ENCODE results near the gene APOB.

Gene APOB

DNA sequence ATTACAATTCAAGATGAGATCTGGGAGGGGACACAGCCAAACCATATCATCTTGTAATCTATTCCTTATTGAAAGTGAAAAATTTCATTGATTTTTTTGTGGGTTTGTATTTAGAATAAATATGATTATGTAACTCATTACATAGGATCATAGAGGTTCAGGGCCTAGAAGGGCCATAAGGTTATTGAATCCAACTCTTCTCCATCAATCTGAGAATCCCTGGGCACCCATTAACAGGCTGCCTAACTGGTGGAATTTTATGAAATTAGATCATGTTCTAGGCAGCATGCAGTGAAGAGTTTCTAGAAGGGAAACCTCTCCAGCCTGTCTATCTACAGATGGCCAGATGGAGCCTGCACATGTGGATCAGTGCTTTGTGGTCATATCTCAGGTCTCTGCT, 6.3 kb upstream of the APOB start:
- H3K27me3 ChIP-seq (ENCODE audit: control insufficient read depth in 1 of 2, insufficient read depth in 1 of 2, low read length in 2 of 2), result peaks cover 9 to 18% of the 10 kb centered on the region in 2 experiments
- no peak overlapping the region for H3K4me3 ChIP-seq (ENCODE audit: insufficient read depth in 1 of 2, low read depth in 1 of 2, low read length in 2 of 2)
- no peak overlapping the region for H2BK5ac ChIP-seq (ENCODE audit: low read depth, low read length, poor library complexity, severe bottlenecking)
- no peak overlapping the region for H2BK12ac ChIP-seq (ENCODE audit: low read length in 2 of 2)
- H3K9me3 ChIP-seq (ENCODE audit: control insufficient read depth, low read length), result no peaks in the 10 kb centered on the region
- H2AK5ac ChIP-seq (ENCODE audit: low read length, severe bottlenecking), result no peak overlapping the region
- no peak overlapping the region for H3K18ac ChIP-seq (ENCODE audit: low read depth in 1 of 2, low read length in 2 of 2)
- H3K27ac ChIP-seq (ENCODE audit: low read length, poor library complexity, severe bottlenecking), result no peak overlapping the region
- H2BK15ac ChIP-seq (ENCODE audit: low read depth, poor library complexity, severe bottlenecking), result no peak overlapping the region
- H3K36me3 ChIP-seq (ENCODE audit: control insufficient read depth in 1 of 2, insufficient read depth in 2 of 2, low read depth in 1 of 2, low read length in 2 of 2), result no peaks in the 10 kb centered on the region
- no peak overlapping the region for H3K14ac ChIP-seq (ENCODE audit: low read length in 2 of 2)
- H4K8ac ChIP-seq (ENCODE audit: low read length), result no peak overlapping the region
- no peak overlapping the region for H4K91ac ChIP-seq (ENCODE audit: low read length)
- no peak overlapping the region for H2BK120ac ChIP-seq (ENCODE audit: low read depth, low read length)
- no peaks in the 10 kb centered on the region for H3K4me1 ChIP-seq (ENCODE audit: control insufficient read depth, insufficient read depth, low read depth, low read length)
- H3K9ac ChIP-seq (ENCODE audit: low read length), result no peak overlapping the region
- H2AFZ ChIP-seq (ENCODE audit: low read depth, low read length), result no peak overlapping the region
- H3K4ac ChIP-seq (ENCODE audit: low read depth in 1 of 2, low read length in 2 of 2), result no peak overlapping the region
- no peak overlapping the region for H3K23ac ChIP-seq (ENCODE audit: low read length in 2 of 2)
- no peak overlapping the region for H3K4me2 ChIP-seq (ENCODE audit: low read length, poor library complexity, severe bottlenecking)
- no peaks in the 10 kb centered on the region for H3K79me1 ChIP-seq (replicated peaks; ENCODE audit: low read length, poor library complexity, severe bottlenecking)
- DNase-seq, result no peak

DNA sequence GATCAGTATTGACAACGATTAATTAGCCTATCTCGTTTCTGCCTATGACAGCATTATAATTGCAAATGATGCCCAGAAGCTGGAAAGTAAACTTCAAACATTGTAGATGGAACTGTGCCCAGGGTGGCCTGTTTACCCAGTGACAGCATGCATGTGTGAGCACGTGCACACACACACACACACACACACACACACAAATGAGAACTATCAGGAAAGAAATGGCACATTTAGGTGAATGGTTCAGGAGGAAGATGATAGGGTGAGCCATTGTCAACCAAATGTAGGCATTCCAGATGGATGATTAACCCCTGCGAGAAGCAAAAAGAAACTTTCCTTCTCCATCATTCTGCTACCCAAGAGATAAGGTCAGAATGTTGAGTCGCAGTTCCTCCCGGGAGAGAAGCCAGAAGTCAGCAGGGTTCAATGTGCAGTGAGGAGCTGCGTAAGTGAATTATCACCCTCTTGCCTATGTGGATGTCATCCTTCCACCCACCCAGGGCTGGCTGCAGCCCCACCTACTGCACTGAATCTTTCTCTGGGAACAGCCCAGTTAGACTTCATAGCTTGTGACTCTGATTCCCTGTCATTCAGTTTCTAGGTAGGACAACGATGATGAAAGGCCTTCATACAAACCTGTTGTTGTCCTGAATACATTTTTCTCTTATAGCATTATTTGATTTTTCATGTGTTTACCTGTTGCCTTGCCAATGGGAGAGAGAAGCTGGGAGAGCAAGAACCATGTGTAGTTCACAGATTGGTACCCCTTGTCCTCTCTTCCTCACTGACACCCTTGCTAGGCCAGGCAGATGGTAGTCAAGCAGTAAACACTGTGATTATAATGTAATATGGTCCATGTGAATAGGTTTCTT, 3.5 kb upstream of the APOB start:
- H3K36me3 ChIP-seq (ENCODE audit: control insufficient read depth in 1 of 2, insufficient read depth in 2 of 2, low read depth in 1 of 2, low read length in 2 of 2), result no peaks in the 10 kb centered on the region
- H2BK5ac ChIP-seq (ENCODE audit: low read depth, low read length, poor library complexity, severe bottlenecking), result no peak overlapping the region
- H3K23ac ChIP-seq (ENCODE audit: low read length in 2 of 2), result no peak overlapping the region
- H3K4me1 ChIP-seq (ENCODE audit: control insufficient read depth, insufficient read depth, low read depth, low read length), result peaks cover 4% of the 10 kb centered on the region
- no peak overlapping the region for H3K27ac ChIP-seq (ENCODE audit: low read length, poor library complexity, severe bottlenecking)
- DNase-seq, result no peak
- no peak overlapping the region for H3K14ac ChIP-seq (ENCODE audit: low read length in 2 of 2)
- no peak overlapping the region for H3K4me3 ChIP-seq (ENCODE audit: insufficient read depth in 1 of 2, low read depth in 1 of 2, low read length in 2 of 2)
- H2BK15ac ChIP-seq (ENCODE audit: low read depth, poor library complexity, severe bottlenecking), result no peak overlapping the region
- no peak overlapping the region for H3K18ac ChIP-seq (ENCODE audit: low read depth in 1 of 2, low read length in 2 of 2)
- no peak overlapping the region for H4K8ac ChIP-seq (ENCODE audit: low read length)
- no peaks in the 10 kb centered on the region for H3K79me1 ChIP-seq (replicated peaks; ENCODE audit: low read length, poor library complexity, severe bottlenecking)
- no peak overlapping the region for H2BK120ac ChIP-seq (ENCODE audit: low read depth, low read length)
- H3K27me3 ChIP-seq (ENCODE audit: control insufficient read depth in 1 of 2, insufficient read depth in 1 of 2, low read length in 2 of 2), result peaks cover 26 to 32% of the 10 kb centered on the region in 2 experiments
- no peak overlapping the region for H2BK12ac ChIP-seq (ENCODE audit: low read length in 2 of 2)
- H3K4me2 ChIP-seq (ENCODE audit: low read length, poor library complexity, severe bottlenecking), result no peak overlapping the region
- no peak overlapping the region for H2AK5ac ChIP-seq (ENCODE audit: low read length, severe bottlenecking)
- no peak overlapping the region for H3K4ac ChIP-seq (ENCODE audit: low read depth in 1 of 2, low read length in 2 of 2)
- WGBS, result 61% methylated on average over 6 of the region's 8 CpGs
- no peaks in the 10 kb centered on the region for H3K9me3 ChIP-seq (ENCODE audit: control insufficient read depth, low read length)
- H4K91ac ChIP-seq (ENCODE audit: low read length), result no peak overlapping the region
- no peak overlapping the region for H2AFZ ChIP-seq (ENCODE audit: low read depth, low read length)
- no peak overlapping the region for H3K9ac ChIP-seq (ENCODE audit: low read length)

DNA sequence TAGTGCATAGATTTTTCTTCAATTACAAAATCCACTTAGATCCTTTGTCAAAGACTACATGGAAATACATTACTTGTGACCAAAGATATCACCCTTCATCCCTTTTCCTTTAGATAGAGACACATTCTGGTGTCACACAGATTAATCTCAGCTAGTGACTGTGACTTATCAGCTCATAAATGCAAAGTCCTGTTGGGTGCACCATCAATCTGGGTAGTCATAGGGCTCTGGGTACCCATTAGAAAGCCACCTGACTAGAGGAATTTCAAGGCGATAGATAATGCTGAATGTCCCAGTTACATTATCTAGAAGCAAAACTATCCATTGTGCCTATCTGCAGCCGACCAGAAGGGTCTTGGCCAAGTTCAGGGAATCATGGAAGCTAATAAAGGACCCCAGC, 2.6 kb upstream of the APOB start:
- H2AK5ac ChIP-seq (ENCODE audit: low read length, severe bottlenecking), result no peak overlapping the region
- H2BK15ac ChIP-seq (ENCODE audit: low read depth, poor library complexity, severe bottlenecking), result no peak overlapping the region
- H3K27ac ChIP-seq (ENCODE audit: low read length, poor library complexity, severe bottlenecking), result no peak overlapping the region
- no peak overlapping the region for H2BK120ac ChIP-seq (ENCODE audit: low read depth, low read length)
- no peak overlapping the region for H4K8ac ChIP-seq (ENCODE audit: low read length)
- H3K36me3 ChIP-seq (ENCODE audit: control insufficient read depth in 1 of 2, insufficient read depth in 2 of 2, low read depth in 1 of 2, low read length in 2 of 2), result no peaks in the 10 kb centered on the region
- H3K18ac ChIP-seq (ENCODE audit: low read depth in 1 of 2, low read length in 2 of 2), result no peak overlapping the region
- no peak overlapping the region for H3K4me3 ChIP-seq (ENCODE audit: insufficient read depth in 1 of 2, low read depth in 1 of 2, low read length in 2 of 2)
- 93% methylated on average over 2 of the region's 2 CpGs for WGBS
- peaks cover 4% of the 10 kb centered on the region for H3K4me1 ChIP-seq (ENCODE audit: control insufficient read depth, insufficient read depth, low read depth, low read length)
- no peak overlapping the region for H2BK12ac ChIP-seq (ENCODE audit: low read length in 2 of 2)
- no peaks in the 10 kb centered on the region for H3K9me3 ChIP-seq (ENCODE audit: control insufficient read depth, low read length)
- H3K79me1 ChIP-seq (replicated peaks; ENCODE audit: low read length, poor library complexity, severe bottlenecking), result no peaks in the 10 kb centered on the region
- no peak for DNase-seq
- H3K9ac ChIP-seq (ENCODE audit: low read length), result no peak overlapping the region
- H3K4me2 ChIP-seq (ENCODE audit: low read length, poor library complexity, severe bottlenecking), result no peak overlapping the region
- H3K14ac ChIP-seq (ENCODE audit: low read length in 2 of 2), result no peak overlapping the region
- no peak overlapping the region for H4K91ac ChIP-seq (ENCODE audit: low read length)
- H2BK5ac ChIP-seq (ENCODE audit: low read depth, low read length, poor library complexity, severe bottlenecking), result no peak overlapping the region
- H3K27me3 ChIP-seq (ENCODE audit: control insufficient read depth in 1 of 2, insufficient read depth in 1 of 2, low read length in 2 of 2), result peaks cover 30 to 41% of the 10 kb centered on the region in 2 experiments
- H3K23ac ChIP-seq (ENCODE audit: low read length in 2 of 2), result no peak overlapping the region
- H2AFZ ChIP-seq (ENCODE audit: low read depth, low read length), result no peak overlapping the region
- H3K4ac ChIP-seq (ENCODE audit: low read depth in 1 of 2, low read length in 2 of 2), result no peak overlapping the region

DNA sequence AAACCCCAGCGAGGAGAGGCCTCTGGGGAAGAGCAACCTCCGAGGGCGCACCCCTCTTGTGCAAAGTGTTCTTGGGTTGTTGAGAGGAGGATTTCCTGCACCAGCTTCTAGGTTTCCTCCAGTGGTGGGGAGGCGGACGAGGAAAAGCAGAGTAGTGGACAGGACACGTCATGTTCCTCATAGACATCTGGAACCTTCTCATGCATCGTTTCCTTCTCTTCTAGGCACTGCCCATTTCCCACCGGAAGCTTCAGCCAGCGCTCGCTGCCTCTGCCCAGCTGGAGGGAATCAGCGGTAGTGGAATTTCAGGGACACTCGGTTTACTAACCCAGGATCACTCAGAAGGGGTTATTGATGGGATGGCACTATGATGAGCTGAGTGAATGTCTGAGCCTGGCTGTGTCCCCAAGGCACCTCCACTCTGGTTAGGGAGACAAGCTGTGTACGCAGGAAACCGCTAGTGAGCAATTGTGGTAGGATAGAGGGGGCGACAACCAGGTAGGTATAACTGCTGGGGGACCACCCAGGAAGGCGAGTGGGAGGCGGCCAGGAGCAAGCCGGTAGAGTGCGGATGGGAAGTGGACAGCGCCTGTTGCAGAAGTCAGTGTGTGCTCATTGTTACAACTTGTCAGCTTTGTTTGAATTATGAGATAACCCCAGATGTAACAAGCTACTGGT, 960 bp upstream of the APOB start:
- Histone ChIP-seq H3K18ac (ENCODE audit: low read depth in 1 of 2, low read length in 2 of 2) (no peak overlapping the region), H3K4me1 (ENCODE audit: control insufficient read depth, insufficient read depth, low read depth, low read length) (peaks cover 4% of the 10 kb centered on the region)

More for the DNA sequence above, 960 bp upstream of the APOB start:
- Histone ChIP-seq H3K14ac (ENCODE audit: low read length in 2 of 2) (no peak overlapping the region), H3K27me3 (ENCODE audit: control insufficient read depth in 1 of 2, insufficient read depth in 1 of 2, low read length in 2 of 2) (peaks cover 30 to 56% of the 10 kb centered on the region in 2 experiments), H3K9me3 (ENCODE audit: control insufficient read depth, low read length) (no peaks in the 10 kb centered on the region), H2BK15ac (ENCODE audit: low read depth, poor library complexity, severe bottlenecking) (no peak overlapping the region), H3K23ac (ENCODE audit: low read length in 2 of 2) (no peak overlapping the region), H2AFZ (ENCODE audit: low read depth, low read length) (no peak overlapping the region), H3K27ac (ENCODE audit: low read length, poor library complexity, severe bottlenecking) (no peak overlapping the region), H2BK12ac (ENCODE audit: low read length in 2 of 2) (no peak overlapping the region), H4K8ac (ENCODE audit: low read length) (no peak overlapping the region), H3K4me3 (ENCODE audit: insufficient read depth in 1 of 2, low read depth in 1 of 2, low read length in 2 of 2) (no peak overlapping the region), H3K4me2 (ENCODE audit: low read length, poor library complexity, severe bottlenecking) (no peak overlapping the region), H3K4ac (ENCODE audit: low read depth in 1 of 2, low read length in 2 of 2) (no peak overlapping the region), H3K9ac (ENCODE audit: low read length) (no peak overlapping the region), H3K36me3 (ENCODE audit: control insufficient read depth in 1 of 2, insufficient read depth in 2 of 2, low read depth in 1 of 2, low read length in 2 of 2) (no peaks in the 10 kb centered on the region), H2AK5ac (ENCODE audit: low read length, severe bottlenecking) (no peak overlapping the region), H4K91ac (ENCODE audit: low read length) (no peak overlapping the region), H2BK5ac (ENCODE audit: low read depth, low read length, poor library complexity, severe bottlenecking) (no peak overlapping the region), H2BK120ac (ENCODE audit: low read depth, low read length) (no peak overlapping the region), H3K79me1 (replicated peaks; ENCODE audit: low read length, poor library complexity, severe bottlenecking) (no peaks in the 10 kb centered on the region)
- WGBS, result 57% methylated on average over 17 of the region's 20 CpGs
- DNase-seq, result no peak
